ENCODE measurements around the gene SLC23A2.

DNA sequence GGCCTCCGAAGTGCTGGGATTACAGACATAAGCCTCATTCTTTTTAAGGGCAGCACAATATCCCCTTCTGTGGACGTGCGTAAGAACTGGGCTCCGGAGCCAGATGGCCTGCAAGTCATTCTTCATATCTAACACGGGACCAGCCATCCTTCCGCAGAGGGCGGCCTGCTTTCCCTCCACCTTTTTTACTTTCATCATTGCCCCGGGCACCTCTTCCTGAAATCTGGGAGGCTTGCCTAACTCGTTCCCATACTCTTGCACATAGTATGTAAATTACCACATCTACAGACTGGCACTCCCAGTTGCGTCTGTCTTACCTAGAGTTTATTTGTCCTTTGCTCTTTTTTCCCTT is 29.9 kb upstream of the SLC23A2 start:
- TF ChIP-seq, protein P1, sequence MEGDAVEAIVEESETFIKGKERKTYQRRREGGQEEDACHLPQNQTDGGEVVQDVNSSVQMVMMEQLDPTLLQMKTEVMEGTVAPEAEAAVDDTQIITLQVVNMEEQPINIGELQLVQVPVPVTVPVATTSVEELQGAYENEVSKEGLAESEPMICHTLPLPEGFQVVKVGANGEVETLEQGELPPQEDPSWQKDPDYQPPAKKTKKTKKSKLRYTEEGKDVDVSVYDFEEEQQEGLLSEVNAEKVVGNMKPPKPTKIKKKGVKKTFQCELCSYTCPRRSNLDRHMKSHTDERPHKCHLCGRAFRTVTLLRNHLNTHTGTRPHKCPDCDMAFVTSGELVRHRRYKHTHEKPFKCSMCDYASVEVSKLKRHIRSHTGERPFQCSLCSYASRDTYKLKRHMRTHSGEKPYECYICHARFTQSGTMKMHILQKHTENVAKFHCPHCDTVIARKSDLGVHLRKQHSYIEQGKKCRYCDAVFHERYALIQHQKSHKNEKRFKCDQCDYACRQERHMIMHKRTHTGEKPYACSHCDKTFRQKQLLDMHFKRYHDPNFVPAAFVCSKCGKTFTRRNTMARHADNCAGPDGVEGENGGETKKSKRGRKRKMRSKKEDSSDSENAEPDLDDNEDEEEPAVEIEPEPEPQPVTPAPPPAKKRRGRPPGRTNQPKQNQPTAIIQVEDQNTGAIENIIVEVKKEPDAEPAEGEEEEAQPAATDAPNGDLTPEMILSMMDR (IDR thresholded peaks at IDR 0.05; ENCODE audit: low read depth, low read length, missing input control) = no peak
- TF ChIP-seq, protein P2, sequence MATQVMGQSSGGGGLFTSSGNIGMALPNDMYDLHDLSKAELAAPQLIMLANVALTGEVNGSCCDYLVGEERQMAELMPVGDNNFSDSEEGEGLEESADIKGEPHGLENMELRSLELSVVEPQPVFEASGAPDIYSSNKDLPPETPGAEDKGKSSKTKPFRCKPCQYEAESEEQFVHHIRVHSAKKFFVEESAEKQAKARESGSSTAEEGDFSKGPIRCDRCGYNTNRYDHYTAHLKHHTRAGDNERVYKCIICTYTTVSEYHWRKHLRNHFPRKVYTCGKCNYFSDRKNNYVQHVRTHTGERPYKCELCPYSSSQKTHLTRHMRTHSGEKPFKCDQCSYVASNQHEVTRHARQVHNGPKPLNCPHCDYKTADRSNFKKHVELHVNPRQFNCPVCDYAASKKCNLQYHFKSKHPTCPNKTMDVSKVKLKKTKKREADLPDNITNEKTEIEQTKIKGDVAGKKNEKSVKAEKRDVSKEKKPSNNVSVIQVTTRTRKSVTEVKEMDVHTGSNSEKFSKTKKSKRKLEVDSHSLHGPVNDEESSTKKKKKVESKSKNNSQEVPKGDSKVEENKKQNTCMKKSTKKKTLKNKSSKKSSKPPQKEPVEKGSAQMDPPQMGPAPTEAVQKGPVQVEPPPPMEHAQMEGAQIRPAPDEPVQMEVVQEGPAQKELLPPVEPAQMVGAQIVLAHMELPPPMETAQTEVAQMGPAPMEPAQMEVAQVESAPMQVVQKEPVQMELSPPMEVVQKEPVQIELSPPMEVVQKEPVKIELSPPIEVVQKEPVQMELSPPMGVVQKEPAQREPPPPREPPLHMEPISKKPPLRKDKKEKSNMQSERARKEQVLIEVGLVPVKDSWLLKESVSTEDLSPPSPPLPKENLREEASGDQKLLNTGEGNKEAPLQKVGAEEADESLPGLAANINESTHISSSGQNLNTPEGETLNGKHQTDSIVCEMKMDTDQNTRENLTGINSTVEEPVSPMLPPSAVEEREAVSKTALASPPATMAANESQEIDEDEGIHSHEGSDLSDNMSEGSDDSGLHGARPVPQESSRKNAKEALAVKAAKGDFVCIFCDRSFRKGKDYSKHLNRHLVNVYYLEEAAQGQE (IDR thresholded peaks at IDR 0.05) = no peak
- no peak for TF ChIP-seq JUND (IDR thresholded peaks at IDR 0.05)
- no peak for TF ChIP-seq EGR1 (IDR thresholded peaks at IDR 0.05; ENCODE audit: low read depth in 2 of 2)

Measured in liver (tissue), 3 donors.